B cell (primary cell): ENCODE results near the gene CHMP1A.

Source experiments
- CTCF ChIP-seq: fragments of 200-600 bp; IDR thresholded peaks from one replicate; pipeline ENCODE4 v1.8.0; 2022; ENCODE audit warnings: antibody characterized with exemption, mild to moderate bottlenecking
- EZH2 ChIP-seq: IDR thresholded peaks from 2 replicates; pipeline ENCODE4 v1.6.1; 2012; ENCODE audit warnings: borderline replicate concordance, low read depth, mild to moderate bottlenecking, moderate library complexity, low read length; ENCODE audit not compliant: insufficient read depth, poor library complexity, severe bottlenecking

DNA sequence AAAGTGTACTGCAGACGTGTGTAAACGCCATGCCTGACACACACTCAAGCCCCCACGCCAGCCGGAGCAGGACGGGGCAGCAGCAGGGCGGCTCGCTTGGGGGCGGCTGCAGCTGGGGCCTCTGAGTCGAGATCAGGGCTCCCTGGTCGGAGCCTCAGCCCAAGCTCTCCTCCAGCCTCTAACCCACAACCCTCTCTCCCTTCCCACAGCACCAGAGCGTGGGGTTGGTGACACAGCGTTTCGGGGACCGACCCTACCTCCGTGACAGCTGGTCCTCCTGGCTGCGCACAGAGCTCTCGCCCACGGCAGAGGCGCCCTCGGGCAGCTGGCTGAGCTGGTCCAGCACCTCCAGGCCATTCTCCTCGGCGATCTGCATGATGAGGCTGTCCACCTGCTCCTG, 11.2 kb downstream of the CHMP1A start:
- no peak for TF ChIP-seq CTCF
- TF ChIP-seq EZH2, result no peak
